Measurements from ENCODE around the gene MED20. TPM values are rescaled to one million over a fixed set of nuclear protein-coding genes. Genes with fewer than 3 reads are reported as not detected.

Gene MED20
- total and polyA plus RNA-seq, 10 of the 15 experiments (the other 5 are each of a cell fraction or from before 2014, with no cell fraction given) = 13.4 to 24.8 (median 17.9) TPM

DNA sequence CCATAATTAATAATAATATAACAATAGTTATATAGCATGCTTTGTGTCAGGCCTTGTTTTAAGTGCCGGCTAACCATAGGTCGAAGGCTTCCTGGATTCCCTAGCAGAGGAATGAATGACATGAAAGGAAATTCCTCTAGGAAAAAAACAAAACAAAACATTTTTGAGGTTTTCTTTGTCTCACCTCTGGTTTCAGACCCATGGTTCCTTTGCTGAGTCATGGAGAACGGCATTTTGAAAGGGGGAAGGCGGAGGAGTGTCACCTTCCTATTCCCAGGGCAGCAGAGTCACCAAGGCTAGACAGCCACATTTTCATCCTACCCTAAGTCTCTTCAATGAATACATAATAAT lies 46.0 kb upstream of the MED20 start:
- no peak for TF ChIP-seq MXI1 (IDR thresholded peaks at IDR 0.05; ENCODE audit: low read depth, low read length)
- TF ChIP-seq, protein P1, sequence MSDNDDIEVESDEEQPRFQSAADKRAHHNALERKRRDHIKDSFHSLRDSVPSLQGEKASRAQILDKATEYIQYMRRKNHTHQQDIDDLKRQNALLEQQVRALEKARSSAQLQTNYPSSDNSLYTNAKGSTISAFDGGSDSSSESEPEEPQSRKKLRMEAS (IDR thresholded peaks at IDR 0.05; ENCODE audit: low read depth, low read length) = no peak
- TF ChIP-seq BHLHE40 (IDR thresholded peaks at IDR 0.05; ENCODE audit: borderline replicate concordance in 1 of 2, low read depth in 2 of 2, low read length in 1 of 2) = no peak
- TF ChIP-seq, protein P2, sequence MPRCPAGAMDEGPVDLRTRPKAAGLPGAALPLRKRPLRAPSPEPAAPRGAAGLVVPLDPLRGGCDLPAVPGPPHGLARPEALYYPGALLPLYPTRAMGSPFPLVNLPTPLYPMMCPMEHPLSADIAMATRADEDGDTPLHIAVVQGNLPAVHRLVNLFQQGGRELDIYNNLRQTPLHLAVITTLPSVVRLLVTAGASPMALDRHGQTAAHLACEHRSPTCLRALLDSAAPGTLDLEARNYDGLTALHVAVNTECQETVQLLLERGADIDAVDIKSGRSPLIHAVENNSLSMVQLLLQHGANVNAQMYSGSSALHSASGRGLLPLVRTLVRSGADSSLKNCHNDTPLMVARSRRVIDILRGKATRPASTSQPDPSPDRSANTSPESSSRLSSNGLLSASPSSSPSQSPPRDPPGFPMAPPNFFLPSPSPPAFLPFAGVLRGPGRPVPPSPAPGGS (IDR thresholded peaks at IDR 0.05; ENCODE audit: borderline replicate concordance, insufficient read depth, low read depth, low read length, poor library complexity, severe bottlenecking) = no peak
- no peak for TF ChIP-seq NFIC (IDR thresholded peaks at IDR 0.05; ENCODE audit: low read depth, low read length)
- no peak for TF ChIP-seq KLF5 (IDR thresholded peaks at IDR 0.05; ENCODE audit: partially characterized antibody)
- TF ChIP-seq GABPA (IDR thresholded peaks at IDR 0.05; ENCODE audit: low read depth) = no peak
- no peak for TF ChIP-seq NFYB (IDR thresholded peaks at IDR 0.05; ENCODE audit: insufficient read depth, low read depth, low read length)
- TF ChIP-seq, protein P3, sequence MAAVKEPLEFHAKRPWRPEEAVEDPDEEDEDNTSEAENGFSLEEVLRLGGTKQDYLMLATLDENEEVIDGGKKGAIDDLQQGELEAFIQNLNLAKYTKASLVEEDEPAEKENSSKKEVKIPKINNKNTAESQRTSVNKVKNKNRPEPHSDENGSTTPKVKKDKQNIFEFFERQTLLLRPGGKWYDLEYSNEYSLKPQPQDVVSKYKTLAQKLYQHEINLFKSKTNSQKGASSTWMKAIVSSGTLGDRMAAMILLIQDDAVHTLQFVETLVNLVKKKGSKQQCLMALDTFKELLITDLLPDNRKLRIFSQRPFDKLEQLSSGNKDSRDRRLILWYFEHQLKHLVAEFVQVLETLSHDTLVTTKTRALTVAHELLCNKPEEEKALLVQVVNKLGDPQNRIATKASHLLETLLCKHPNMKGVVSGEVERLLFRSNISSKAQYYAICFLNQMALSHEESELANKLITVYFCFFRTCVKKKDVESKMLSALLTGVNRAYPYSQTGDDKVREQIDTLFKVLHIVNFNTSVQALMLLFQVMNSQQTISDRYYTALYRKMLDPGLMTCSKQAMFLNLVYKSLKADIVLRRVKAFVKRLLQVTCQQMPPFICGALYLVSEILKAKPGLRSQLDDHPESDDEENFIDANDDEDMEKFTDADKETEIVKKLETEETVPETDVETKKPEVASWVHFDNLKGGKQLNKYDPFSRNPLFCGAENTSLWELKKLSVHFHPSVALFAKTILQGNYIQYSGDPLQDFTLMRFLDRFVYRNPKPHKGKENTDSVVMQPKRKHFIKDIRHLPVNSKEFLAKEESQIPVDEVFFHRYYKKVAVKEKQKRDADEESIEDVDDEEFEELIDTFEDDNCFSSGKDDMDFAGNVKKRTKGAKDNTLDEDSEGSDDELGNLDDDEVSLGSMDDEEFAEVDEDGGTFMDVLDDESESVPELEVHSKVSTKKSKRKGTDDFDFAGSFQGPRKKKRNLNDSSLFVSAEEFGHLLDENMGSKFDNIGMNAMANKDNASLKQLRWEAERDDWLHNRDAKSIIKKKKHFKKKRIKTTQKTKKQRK (IDR thresholded peaks at IDR 0.05; ENCODE audit: low read depth, low read length) = no peak
- no peak for TF ChIP-seq POLR2AphosphoS2 (IDR thresholded peaks at IDR 0.05; ENCODE audit: low read depth, low read length)
- no peak for TF ChIP-seq NFYA (IDR thresholded peaks at IDR 0.05; ENCODE audit: borderline replicate concordance, low read depth, low read length)
- TF ChIP-seq ASH2L (IDR thresholded peaks at IDR 0.05; ENCODE audit: borderline replicate concordance, low read depth) = no peak
- TF ChIP-seq POU2F2 (IDR thresholded peaks at IDR 0.05; ENCODE audit: borderline replicate concordance, low read depth, low read length) = no peak
- TF ChIP-seq SREBF2 (IDR thresholded peaks at IDR 0.05; ENCODE audit: low read length) = no peak
- TF ChIP-seq, protein P4, sequence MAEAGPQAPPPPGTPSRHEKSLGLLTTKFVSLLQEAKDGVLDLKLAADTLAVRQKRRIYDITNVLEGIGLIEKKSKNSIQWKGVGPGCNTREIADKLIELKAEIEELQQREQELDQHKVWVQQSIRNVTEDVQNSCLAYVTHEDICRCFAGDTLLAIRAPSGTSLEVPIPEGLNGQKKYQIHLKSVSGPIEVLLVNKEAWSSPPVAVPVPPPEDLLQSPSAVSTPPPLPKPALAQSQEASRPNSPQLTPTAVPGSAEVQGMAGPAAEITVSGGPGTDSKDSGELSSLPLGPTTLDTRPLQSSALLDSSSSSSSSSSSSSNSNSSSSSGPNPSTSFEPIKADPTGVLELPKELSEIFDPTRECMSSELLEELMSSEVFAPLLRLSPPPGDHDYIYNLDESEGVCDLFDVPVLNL (IDR thresholded peaks at IDR 0.05; ENCODE audit: low read depth, low read length) = no peak
- no peak for TF ChIP-seq TAF1 (IDR thresholded peaks at IDR 0.05; ENCODE audit: borderline replicate concordance, low read depth, low read length)
- TF ChIP-seq IRF4 (IDR thresholded peaks at IDR 0.05; ENCODE audit: low read depth, low read length) = no peak
- TF ChIP-seq IKZF1 (conservative IDR thresholded peaks at IDR 0.05) = no peak
- TF ChIP-seq CBFB (IDR thresholded peaks at IDR 0.05; ENCODE audit: low read depth) = no peak
- no peak for TF ChIP-seq SPI1 (IDR thresholded peaks at IDR 0.05; ENCODE audit: borderline replicate concordance, insufficient read depth, low read depth, low read length)
- ChIA-PET POLR2A (interaction anchor here (0.6 kb wide), 1 partner anchor 308 kb away, joined by 3 read pairs; no protein-coding TSS in a partner anchor), RAD21 (ENCODE audit: unreplicated experiment) (no interaction called here), CTCF (no interaction called here), SMC1A (ENCODE audit: uncharacterized antibody, unreplicated experiment) (interaction anchor here (1.0 to 2.8 kb wide), 2 partner anchors 11 to 78 kb away, joined by 3 to 7 read pairs; no protein-coding TSS in a partner anchor)
- Histone ChIP-seq H2AFZ (ENCODE audit: control insufficient read depth, low read depth, low read length) (no peak overlapping the region), H3K4me1 (ENCODE audit: control insufficient read depth, insufficient read depth, low read length) (no peaks in the 10 kb centered on the region), H4K20me1 (ENCODE audit: control insufficient read depth, insufficient read depth) (no peaks in the 10 kb centered on the region), H3K4me3 (no peak overlapping the region), H3K36me3 (ENCODE audit: control insufficient read depth in 2 of 2, insufficient read depth in 2 of 2, low read length in 1 of 2) (no peaks in the 10 kb centered on the region), H3K79me2 (ENCODE audit: control insufficient read depth, insufficient read depth, low read length) (no peaks in the 10 kb centered on the region), H3K4me2 (ENCODE audit: control insufficient read depth, insufficient read depth) (no peak overlapping the region), H3K9ac (ENCODE audit: control insufficient read depth, insufficient read depth, low read length) (no peak overlapping the region), H3K27ac (ENCODE audit: control insufficient read depth, insufficient read depth) (no peak overlapping the region), H3K27me3 (replicated peaks in 1 of 2; ENCODE audit: control insufficient read depth in 2 of 2, insufficient read depth in 2 of 2, low read length in 1 of 2) (no peaks in the 10 kb centered on the region), H3K9me3 (replicated peaks; ENCODE audit: control insufficient read depth, insufficient read depth, low read length) (no peaks in the 10 kb centered on the region)
- BruUV-seq (replicated peaks) = no TSS peak
- 76% methylated on average over 4 of the region's 4 CpGs for WGBS (ENCODE audit: insufficient coverage, insufficient replicate concordance, low lambda C conversion rate, missing lambda C conversion rate)
- in situ Hi-C loops (cut with MboI) (no loop called here), intact Hi-C loops (cut with micrococcal nuclease; ENCODE audit: unreplicated experiment) (no loop called here)
- no peak for ATAC-seq
- no peak for FAIRE-seq
- DNase-seq (ENCODE audit: low read depth, low spot score) = no peak

Data from GM12878 (cell line).